Measurements from ENCODE around the gene TRPM2. TPM values are rescaled to one million over a fixed set of nuclear protein-coding genes. Genes with fewer than 3 reads are reported as not detected.

TRPM2 gene
- total RNA-seq, 4 donors from 2014 or later, result 1.6 to 3.5 (median 2.7) TPM

GRCh38 chr21:44375761-44376241 lies 22.4 kb downstream of the TRPM2 start:
- H3K36me3 ChIP-seq, result no peaks in the 10 kb centered on the region
- 88% methylated on average over 19 of the region's 19 CpGs for WGBS
- no peaks in the 10 kb centered on the region for H3K9me3 ChIP-seq
- intact Hi-C loops (cut with DNase I), result no loop called here
- peaks cover 0 to 89% (median 3%) of the 10 kb centered on the region in 4 donors for H3K27me3 ChIP-seq
- no peaks in the 10 kb centered on the region for H3K4me1 ChIP-seq
- H3K27ac ChIP-seq (replicated peaks in 1 of 4), result no peak overlapping the region
- DNase-seq (ENCODE audit: extremely low spot score), result no peak
- TF ChIP-seq POLR2AphosphoS5 (IDR thresholded peaks at IDR 0.05) (no peak), EP300 (IDR thresholded peaks at IDR 0.05) (no peak), CTCF (IDR thresholded peaks at IDR 0.05) (no peak)
- H3K4me3 ChIP-seq, result no peak overlapping the region

GRCh38 chr21:44376606-44377005 lies 23.2 kb downstream of the TRPM2 start:
- H3K27me3 ChIP-seq, result peaks cover 0 to 85% (median 3%) of the 10 kb centered on the region in 4 donors
- H3K27ac ChIP-seq (replicated peaks in 1 of 4), result no peak overlapping the region
- DNase-seq (ENCODE audit: extremely low spot score), result no peak
- TF ChIP-seq CTCF (IDR thresholded peaks at IDR 0.05) (no peak), POLR2A (IDR thresholded peaks at IDR 0.05; ENCODE audit: low read depth) (no peak), POLR2AphosphoS5 (IDR thresholded peaks at IDR 0.05) (no peak), EP300 (IDR thresholded peaks at IDR 0.05) (no peak)
- no peaks in the 10 kb centered on the region for H3K4me1 ChIP-seq
- no peaks in the 10 kb centered on the region for H3K9me3 ChIP-seq
- H3K4me3 ChIP-seq, result no peak overlapping the region
- WGBS, result 95% methylated on average over 6 of the region's 9 CpGs
- no peaks in the 10 kb centered on the region for H3K36me3 ChIP-seq
- intact Hi-C loops (cut with DNase I), result no loop called here

GRCh38 chr21:44377201-44377921 lies 23.9 kb downstream of the TRPM2 start:
- H3K4me3 ChIP-seq, result no peak overlapping the region
- peaks cover 0 to 77% (median 3%) of the 10 kb centered on the region in 4 donors for H3K27me3 ChIP-seq
- H3K27ac ChIP-seq (replicated peaks in 1 of 4), result no peak overlapping the region
- WGBS, result 91% methylated on average over 11 of the region's 24 CpGs
- TF ChIP-seq CTCF (IDR thresholded peaks at IDR 0.05) (no peak), POLR2AphosphoS5 (IDR thresholded peaks at IDR 0.05) (no peak), POLR2A (IDR thresholded peaks at IDR 0.05; ENCODE audit: low read depth) (no peak), EP300 (IDR thresholded peaks at IDR 0.05) (no peak)
- DNase-seq (ENCODE audit: extremely low spot score), result no peak
- no peaks in the 10 kb centered on the region for H3K36me3 ChIP-seq
- H3K4me1 ChIP-seq, result no peaks in the 10 kb centered on the region
- intact Hi-C loops (cut with DNase I), result no loop called here
- no peaks in the 10 kb centered on the region for H3K9me3 ChIP-seq

- TF ChIP-seq POLR2AphosphoS5 (IDR thresholded peaks at IDR 0.05) (no peak), EP300 (IDR thresholded peaks at IDR 0.05) (no peak), POLR2A (IDR thresholded peaks at IDR 0.05; ENCODE audit: low read depth) (no peak), CTCF (IDR thresholded peaks at IDR 0.05) (no peak)
- WGBS, result 75% methylated on average over 20 of the region's 22 CpGs
- DNase-seq (ENCODE audit: extremely low spot score), result no peak
- intact Hi-C loops (cut with DNase I), result no loop called here
- H3K4me3 ChIP-seq, result no peak overlapping the region
- no peaks in the 10 kb centered on the region for H3K4me1 ChIP-seq
- peaks cover 0 to 73% (median 3%) of the 10 kb centered on the region in 4 donors for H3K27me3 ChIP-seq
- H3K9me3 ChIP-seq, result no peaks in the 10 kb centered on the region
- H3K27ac ChIP-seq (replicated peaks in 1 of 4), result no peak overlapping the region
- H3K36me3 ChIP-seq, result no peaks in the 10 kb centered on the region
Observed at GRCh38 chr21:44377922-44378645, 24.7 kb downstream of the TRPM2 start.
